ENCODE results near the gene NUP153.
"Not testable (repeated sequence)": the region's sequence is repeated elsewhere in the genome, so short reads cannot be mapped to it uniquely, and the experiment has no call there.

NUP153 gene

DNA sequence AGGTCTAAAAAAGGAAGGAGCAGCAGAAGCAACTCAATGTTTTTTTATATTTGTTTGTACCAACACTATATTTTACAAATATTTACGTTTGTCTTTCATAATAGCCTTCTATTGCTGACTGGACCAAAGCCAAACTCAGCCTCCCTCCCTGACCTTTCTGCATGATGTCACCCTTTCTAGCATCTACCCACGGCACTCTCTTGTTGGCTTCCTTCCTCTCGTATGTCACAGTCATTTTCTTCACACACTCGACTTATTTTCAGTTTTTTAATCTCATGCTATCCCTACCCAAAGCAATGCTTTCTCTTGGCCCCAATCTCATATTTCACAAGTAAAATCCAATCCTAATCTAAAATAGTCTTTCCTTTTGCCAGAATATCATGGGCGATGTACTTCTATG lies 122.9 kb downstream of the NUP153 start:
- DNase-seq (ENCODE audit: low read depth), result peak; percentile 17
- TF ChIP-seq, protein P1, sequence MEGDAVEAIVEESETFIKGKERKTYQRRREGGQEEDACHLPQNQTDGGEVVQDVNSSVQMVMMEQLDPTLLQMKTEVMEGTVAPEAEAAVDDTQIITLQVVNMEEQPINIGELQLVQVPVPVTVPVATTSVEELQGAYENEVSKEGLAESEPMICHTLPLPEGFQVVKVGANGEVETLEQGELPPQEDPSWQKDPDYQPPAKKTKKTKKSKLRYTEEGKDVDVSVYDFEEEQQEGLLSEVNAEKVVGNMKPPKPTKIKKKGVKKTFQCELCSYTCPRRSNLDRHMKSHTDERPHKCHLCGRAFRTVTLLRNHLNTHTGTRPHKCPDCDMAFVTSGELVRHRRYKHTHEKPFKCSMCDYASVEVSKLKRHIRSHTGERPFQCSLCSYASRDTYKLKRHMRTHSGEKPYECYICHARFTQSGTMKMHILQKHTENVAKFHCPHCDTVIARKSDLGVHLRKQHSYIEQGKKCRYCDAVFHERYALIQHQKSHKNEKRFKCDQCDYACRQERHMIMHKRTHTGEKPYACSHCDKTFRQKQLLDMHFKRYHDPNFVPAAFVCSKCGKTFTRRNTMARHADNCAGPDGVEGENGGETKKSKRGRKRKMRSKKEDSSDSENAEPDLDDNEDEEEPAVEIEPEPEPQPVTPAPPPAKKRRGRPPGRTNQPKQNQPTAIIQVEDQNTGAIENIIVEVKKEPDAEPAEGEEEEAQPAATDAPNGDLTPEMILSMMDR (conservative IDR thresholded peaks at IDR 0.05; ENCODE audit: low read depth, low read length), result no peak
- H3K4me3 ChIP-seq (ENCODE audit: low read length), result no peak overlapping the region

DNA sequence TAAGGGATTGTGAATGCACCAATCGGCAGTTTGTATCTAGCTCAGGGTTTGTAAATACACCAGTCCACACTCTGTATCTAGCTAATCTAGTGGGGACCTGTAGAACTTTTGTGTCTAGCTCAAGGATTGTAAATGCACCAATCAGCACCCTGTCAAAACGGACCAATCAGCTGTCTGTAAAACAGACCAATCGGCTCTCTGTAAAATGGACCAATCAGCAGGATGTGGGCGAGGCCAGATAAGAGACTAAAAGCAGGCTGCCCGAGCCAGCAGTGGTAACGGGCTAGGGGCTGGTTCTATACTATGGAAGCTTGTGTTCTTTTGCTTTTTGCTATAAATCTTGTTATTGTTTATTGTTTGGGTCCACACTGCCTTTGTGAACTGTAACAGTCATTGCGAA lies 125.4 kb downstream of the NUP153 start:
- DNase-seq (ENCODE audit: low read depth); H3K4me3 ChIP-seq (ENCODE audit: low read length): not testable (repeated sequence)

- TF ChIP-seq, protein P1 (conservative IDR thresholded peaks at IDR 0.05; ENCODE audit: low read depth, low read length), result no peak
- H3K4me3 ChIP-seq (ENCODE audit: low read length), result peak overlapping the region; percentile 48
- no peak for DNase-seq (ENCODE audit: low read depth)
These were observed 126.1 kb downstream of the NUP153 start for GRCh38 chr6:17580518-17581048.

GRCh38 chr6:17577059-17577458 lies 129.7 kb downstream of the NUP153 start:
- no peak for DNase-seq (ENCODE audit: low read depth)
- H3K4me3 ChIP-seq (ENCODE audit: low read length), result no peak overlapping the region
- TF ChIP-seq, protein P1 (conservative IDR thresholded peaks at IDR 0.05; ENCODE audit: low read depth, low read length), result no peak

DNA sequence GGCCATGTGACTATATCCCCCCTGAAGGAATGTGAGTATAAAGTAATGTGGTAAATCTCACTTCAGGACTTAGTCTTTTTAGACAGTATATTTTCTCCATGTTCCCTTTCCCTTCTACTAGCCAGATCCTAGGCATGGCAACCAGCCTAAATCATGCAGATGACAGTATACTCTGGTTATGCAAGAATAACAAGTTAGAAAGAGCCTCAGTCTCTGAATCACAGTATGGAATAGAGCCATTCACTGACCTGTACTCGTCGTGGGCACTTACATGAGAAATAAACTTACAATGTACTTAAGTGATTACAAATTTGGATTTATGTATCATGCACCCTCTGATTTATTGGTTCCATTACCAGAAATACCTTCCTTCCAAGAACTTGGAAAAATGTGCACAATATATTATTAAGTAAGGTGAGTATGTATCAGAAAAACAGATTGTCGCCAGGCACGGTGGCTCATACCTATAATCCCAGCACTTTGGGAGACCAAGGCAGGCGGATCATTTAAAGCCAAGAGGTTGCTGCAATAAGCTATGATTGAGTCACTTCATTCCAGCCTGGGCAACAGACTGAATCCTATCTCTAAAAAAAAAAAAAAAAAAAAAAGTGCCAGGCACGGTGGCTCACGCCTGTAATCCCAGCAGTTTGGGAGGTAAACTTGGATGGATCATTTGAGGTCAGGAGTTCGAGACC lies 131.7 kb downstream of the NUP153 start:
- DNase-seq (ENCODE audit: low read depth), result peak; percentile 34
- no peak overlapping the region for H3K4me3 ChIP-seq (ENCODE audit: low read length)
- TF ChIP-seq, protein P1 (conservative IDR thresholded peaks at IDR 0.05; ENCODE audit: low read depth, low read length), result no peak

DNA sequence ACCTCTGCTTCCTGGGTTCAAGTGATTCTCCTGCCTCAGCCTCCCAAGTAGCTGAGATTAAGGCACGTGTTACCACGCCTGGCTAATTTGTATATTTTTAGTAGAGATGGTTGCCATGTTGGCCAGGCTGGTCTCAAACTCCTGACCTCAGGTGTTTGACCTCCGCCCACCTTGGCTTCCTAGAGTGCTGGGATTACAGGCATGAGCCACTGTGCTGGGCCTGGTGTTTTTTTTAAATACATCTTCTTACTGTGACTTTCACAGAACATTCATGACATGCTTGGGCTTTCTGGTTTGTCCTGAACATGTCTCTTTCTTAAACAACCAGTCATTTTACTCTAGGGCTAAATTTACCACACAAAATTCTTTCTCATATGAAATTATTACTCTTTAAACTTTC lies 141.3 kb downstream of the NUP153 start:
- no peak overlapping the region for H3K4me3 ChIP-seq (ENCODE audit: low read length)
- TF ChIP-seq, protein P1 (conservative IDR thresholded peaks at IDR 0.05; ENCODE audit: low read depth, low read length), result no peak
- no peak for DNase-seq (ENCODE audit: low read depth)
